ENCODE data around the gene STRAP.

Gene STRAP

GRCh38 chr12:15928346-15928745 lies 46.2 kb downstream of the STRAP start:
- no peak for DNase-seq (ENCODE audit: low read depth in 1 of 2, low spot score in 1 of 2)
- TF ChIP-seq, protein P1, sequence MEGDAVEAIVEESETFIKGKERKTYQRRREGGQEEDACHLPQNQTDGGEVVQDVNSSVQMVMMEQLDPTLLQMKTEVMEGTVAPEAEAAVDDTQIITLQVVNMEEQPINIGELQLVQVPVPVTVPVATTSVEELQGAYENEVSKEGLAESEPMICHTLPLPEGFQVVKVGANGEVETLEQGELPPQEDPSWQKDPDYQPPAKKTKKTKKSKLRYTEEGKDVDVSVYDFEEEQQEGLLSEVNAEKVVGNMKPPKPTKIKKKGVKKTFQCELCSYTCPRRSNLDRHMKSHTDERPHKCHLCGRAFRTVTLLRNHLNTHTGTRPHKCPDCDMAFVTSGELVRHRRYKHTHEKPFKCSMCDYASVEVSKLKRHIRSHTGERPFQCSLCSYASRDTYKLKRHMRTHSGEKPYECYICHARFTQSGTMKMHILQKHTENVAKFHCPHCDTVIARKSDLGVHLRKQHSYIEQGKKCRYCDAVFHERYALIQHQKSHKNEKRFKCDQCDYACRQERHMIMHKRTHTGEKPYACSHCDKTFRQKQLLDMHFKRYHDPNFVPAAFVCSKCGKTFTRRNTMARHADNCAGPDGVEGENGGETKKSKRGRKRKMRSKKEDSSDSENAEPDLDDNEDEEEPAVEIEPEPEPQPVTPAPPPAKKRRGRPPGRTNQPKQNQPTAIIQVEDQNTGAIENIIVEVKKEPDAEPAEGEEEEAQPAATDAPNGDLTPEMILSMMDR (IDR thresholded peaks at IDR 0.05; ENCODE audit: insufficient read depth, low read length) = no peak
- TF ChIP-seq, protein P2, sequence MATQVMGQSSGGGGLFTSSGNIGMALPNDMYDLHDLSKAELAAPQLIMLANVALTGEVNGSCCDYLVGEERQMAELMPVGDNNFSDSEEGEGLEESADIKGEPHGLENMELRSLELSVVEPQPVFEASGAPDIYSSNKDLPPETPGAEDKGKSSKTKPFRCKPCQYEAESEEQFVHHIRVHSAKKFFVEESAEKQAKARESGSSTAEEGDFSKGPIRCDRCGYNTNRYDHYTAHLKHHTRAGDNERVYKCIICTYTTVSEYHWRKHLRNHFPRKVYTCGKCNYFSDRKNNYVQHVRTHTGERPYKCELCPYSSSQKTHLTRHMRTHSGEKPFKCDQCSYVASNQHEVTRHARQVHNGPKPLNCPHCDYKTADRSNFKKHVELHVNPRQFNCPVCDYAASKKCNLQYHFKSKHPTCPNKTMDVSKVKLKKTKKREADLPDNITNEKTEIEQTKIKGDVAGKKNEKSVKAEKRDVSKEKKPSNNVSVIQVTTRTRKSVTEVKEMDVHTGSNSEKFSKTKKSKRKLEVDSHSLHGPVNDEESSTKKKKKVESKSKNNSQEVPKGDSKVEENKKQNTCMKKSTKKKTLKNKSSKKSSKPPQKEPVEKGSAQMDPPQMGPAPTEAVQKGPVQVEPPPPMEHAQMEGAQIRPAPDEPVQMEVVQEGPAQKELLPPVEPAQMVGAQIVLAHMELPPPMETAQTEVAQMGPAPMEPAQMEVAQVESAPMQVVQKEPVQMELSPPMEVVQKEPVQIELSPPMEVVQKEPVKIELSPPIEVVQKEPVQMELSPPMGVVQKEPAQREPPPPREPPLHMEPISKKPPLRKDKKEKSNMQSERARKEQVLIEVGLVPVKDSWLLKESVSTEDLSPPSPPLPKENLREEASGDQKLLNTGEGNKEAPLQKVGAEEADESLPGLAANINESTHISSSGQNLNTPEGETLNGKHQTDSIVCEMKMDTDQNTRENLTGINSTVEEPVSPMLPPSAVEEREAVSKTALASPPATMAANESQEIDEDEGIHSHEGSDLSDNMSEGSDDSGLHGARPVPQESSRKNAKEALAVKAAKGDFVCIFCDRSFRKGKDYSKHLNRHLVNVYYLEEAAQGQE (IDR thresholded peaks at IDR 0.05; ENCODE audit: insufficient replicate concordance, low read depth) = no peak
- TF ChIP-seq GABPA (IDR thresholded peaks at IDR 0.05; ENCODE audit: low read depth) (no peak), SPI1 (IDR thresholded peaks at IDR 0.05; ENCODE audit: borderline replicate concordance, low read depth) (no peak), POLR2AphosphoS5 (IDR thresholded peaks at IDR 0.05; ENCODE audit: low read depth) (no peak)
- H3K27ac ChIP-seq (replicated peaks) = no peak overlapping the region
- no peak overlapping the region for H3K4me3 ChIP-seq (replicated peaks; ENCODE audit: insufficient read depth, low read length)
- H3K27me3 ChIP-seq (ENCODE audit: insufficient read depth, poor library complexity, severe bottlenecking) = no peaks in the 10 kb centered on the region

DNA sequence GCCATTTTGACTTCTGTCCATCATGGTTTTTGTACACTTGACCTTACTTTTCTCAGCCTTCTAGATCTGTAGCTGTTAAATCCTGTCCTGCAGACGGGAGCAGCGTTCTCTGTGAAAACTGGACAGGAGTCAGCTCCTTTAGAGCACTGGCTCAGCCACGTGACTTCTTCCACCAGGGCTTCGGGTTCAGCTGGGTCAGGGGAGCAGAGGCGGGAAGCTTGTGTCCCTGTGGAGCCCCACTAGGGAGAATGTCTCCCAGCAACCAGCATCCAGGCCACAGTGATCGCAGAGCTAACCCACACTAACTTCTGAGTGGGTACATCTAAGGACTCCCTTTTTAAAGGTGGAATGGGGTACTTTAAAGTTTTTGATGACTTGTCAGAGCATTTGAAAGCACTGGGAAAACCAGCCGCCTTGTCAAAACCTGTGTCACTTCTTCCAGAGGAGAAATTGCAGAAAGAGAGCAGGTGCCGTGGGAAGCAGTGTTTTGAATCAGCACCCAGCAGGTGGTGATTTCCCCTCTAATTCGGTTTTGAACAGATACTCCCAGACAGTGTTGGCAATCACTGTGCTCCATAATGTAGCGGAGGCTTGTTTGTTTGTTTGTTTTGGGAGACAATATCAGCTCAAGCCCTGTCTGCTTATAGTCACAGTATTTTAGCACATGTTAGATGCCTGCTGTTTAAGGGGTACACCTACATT lies 46.8 kb downstream of the STRAP start:
- no peak overlapping the region for H3K27ac ChIP-seq (replicated peaks)
- no peak for DNase-seq (ENCODE audit: low read depth in 1 of 2, low spot score in 1 of 2)
- H3K27me3 ChIP-seq (ENCODE audit: insufficient read depth, poor library complexity, severe bottlenecking) = no peaks in the 10 kb centered on the region
- TF ChIP-seq POLR2AphosphoS5 (IDR thresholded peaks at IDR 0.05; ENCODE audit: low read depth) = no peak
- TF ChIP-seq, protein P2 (IDR thresholded peaks at IDR 0.05; ENCODE audit: insufficient replicate concordance, low read depth) = no peak
- TF ChIP-seq, protein P1 (IDR thresholded peaks at IDR 0.05; ENCODE audit: insufficient read depth, low read length) = no peak
- no peak for TF ChIP-seq SPI1 (IDR thresholded peaks at IDR 0.05; ENCODE audit: borderline replicate concordance, low read depth)
- no peak for TF ChIP-seq GABPA (IDR thresholded peaks at IDR 0.05; ENCODE audit: low read depth)
- no peak overlapping the region for H3K4me3 ChIP-seq (replicated peaks; ENCODE audit: insufficient read depth, low read length)

DNA sequence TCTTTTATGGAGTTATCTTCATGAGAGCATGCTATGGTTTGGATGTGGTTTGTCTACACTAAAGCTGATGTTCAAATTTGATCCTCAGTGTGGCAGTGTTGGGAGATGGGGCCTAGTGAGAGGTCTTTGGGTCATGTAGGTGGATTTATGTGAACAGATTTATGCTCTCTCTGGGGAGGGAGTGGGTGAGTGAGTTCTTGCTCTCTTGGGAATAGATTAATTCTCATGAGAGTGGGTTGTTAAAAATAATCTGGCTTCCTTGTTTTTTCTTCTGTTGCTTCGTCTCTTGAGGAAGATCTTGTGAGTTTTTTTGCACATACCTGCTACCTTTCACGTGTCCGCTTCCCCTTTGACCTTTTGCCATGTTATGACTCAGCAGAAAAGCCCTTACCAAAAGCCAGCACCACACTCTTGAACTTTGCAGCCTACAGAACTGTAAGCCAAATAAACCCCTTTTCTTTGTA lies 49.4 kb downstream of the STRAP start:
- TF ChIP-seq SPI1 (IDR thresholded peaks at IDR 0.05; ENCODE audit: borderline replicate concordance, low read depth) (no peak), POLR2AphosphoS5 (IDR thresholded peaks at IDR 0.05; ENCODE audit: low read depth) (no peak)
- TF ChIP-seq, protein P2 (IDR thresholded peaks at IDR 0.05; ENCODE audit: insufficient replicate concordance, low read depth) = no peak
- no peaks in the 10 kb centered on the region for H3K27me3 ChIP-seq (ENCODE audit: insufficient read depth, poor library complexity, severe bottlenecking)
- H3K4me3 ChIP-seq (replicated peaks; ENCODE audit: insufficient read depth, low read length) = no peak overlapping the region
- no peak for DNase-seq (ENCODE audit: low read depth in 1 of 2, low spot score in 1 of 2)
- no peak overlapping the region for H3K27ac ChIP-seq (replicated peaks)
